ENCODE measurements around the gene HEXIM1.

The HEXIM1 gene

DNA sequence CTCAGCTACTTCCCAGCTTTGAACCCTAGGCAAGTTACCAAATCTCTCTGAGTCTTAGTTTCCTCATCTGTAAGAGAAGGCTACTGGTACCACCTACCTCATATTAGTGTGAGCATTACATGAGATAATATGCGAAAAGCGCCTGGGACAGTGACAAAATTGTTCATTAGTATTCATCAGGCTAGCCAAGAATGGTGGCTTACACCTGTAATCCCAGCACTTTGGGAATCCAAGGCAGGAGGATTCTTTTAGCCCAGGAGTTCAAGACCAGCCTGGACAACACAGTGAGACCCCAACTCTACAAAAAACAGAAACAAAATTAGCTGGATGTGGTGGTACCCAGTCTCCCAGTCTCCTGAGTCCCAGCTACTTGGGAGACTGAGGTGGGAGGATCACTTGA lies 19.3 kb upstream of the HEXIM1 start:
- in situ Hi-C loops (cut with HindIII; ENCODE audit: low sequenced_read_pairs), result no loop called here

DNA sequence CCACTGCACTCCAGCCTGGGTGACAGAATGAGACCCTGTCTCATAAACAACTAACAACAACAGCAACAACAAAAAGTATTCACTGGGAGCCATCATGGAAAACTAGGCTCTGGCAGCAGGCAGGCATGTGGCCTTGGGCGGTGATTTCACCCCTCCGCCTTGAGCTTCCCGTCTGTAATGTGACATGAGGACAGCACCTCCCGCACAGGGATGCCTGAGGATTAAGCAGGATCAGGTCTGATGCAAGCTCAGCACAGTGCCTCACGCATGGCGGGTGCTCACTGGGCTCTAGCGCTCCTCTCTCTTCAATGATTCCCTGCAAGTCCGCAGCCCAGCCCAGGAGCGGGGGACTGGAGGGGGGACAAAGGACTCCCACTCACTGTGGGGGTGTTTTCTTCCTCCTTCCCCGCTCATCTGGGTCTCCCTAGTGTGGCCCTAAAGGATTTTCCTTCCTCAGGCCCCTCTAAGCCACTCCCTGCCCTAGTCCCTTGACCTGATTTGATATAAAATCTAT lies 18.8 kb upstream of the HEXIM1 start:
- in situ Hi-C loops (cut with HindIII; ENCODE audit: low sequenced_read_pairs), result no loop called here

DNA sequence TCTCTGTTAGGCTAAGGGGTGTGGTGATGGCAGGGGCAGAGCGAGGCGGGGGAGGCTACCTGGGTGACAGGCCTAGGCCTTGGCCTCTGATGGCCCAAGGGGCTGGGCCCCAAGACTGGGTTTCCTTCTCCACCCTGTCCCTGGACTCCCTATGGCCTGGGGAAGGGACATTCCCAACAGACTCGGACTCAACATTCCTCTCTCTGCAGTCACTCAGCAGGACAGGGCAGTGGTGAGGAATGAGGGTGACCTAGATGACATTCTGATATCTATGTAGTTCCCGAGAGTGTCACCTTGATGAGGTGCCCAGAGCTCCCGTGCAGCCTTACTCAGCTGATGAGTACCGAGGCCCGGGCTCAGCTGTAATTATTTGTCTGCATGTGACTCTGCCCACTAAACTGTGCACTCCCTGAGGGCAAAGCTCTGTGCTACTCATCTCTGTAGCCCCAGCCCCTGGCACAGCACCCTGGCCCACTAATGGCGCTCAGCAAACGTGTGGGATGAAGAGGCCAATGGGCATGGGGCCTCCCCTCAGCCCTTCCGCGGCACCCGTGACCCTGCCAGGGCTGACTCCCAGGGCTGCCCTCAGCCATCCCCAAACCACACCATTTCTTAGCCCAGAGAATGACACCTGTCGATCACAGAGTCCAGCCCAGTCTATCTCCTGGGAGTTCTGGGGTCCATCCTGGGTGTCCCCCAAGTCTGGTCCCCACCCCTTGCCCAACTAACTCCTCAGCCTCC lies 18.2 kb upstream of the HEXIM1 start:
- in situ Hi-C loops (cut with HindIII; ENCODE audit: low sequenced_read_pairs), result no loop called here

DNA sequence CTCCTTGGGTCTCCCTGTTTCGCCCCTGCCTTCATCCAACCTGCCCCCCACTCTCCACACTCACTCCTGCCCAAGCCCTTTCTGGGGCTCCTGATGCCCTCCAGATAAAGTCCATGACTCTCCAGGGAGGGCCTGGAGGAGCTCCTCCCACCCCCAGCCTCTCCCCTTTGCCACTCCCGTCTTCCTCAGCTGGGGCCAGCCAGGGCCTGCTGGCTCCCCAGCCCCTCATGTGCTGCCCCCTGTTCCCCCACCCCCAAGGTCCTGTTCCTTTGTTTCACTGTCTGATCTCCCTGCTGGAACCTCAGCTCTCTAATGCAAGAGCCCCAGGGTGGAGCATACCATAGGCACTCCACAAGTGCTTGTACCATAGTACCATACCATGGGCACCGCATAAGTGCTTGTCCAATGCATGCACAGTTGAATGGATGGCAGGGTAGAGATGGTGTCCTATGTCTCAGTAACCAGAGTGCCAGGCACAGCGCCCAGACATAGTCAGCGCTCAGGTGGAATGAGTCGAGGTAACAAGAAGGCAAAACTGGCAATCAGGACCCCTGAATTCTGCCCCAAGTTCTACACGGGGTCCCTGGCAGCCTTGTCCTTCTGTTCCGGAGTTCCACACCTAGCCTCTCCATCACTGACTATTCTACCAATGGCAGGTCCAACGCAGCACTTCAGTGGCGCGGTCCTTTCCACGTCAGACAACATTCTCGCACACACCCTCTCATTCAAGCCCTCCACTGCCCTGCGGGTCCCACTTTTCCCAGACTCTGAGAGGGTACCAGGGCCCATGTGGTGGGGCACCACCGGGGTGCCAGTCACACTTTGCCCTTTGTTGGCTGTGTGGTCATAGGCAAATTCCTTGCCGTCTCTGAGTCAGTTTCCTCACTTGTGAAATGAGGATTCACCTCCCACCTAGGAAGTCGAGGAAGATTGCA lies 17.3 kb upstream of the HEXIM1 start:
- in situ Hi-C loops (cut with HindIII; ENCODE audit: low sequenced_read_pairs), result no loop called here

DNA sequence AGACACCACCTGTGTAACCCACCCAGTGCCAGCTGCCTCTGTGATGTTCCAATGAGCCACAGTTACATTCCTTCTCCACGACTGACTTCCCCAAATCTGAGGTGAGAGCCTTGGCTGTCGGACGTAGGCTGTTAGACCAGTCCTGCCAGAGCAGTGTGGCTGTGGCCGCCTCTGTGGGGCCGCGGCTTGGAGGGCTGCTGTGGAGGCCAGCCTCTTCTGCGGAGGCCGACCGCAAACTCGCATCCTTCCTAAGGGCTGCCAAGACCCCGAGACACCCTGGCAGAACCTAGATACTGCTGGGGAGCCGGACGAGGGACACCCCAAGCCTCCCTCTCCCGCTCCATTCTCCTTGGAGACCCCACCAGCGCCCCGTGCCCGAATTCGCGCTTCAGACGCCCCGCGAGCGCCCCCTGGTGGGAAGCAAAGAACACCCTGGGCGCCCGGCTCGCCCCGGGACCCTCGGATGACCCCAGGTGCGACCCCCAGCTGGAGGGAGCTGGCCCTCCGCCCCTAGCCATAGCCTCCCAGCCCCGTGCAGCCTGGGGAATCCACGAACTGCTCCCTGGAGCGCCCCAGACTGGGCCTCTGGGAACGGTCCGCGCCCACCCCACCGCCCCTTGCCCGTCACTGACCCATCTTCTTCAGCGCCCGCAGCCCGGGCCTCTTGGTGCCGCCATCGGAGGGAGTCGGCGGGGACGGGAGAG lies 16.5 kb upstream of the HEXIM1 start:
- in situ Hi-C loops (cut with HindIII; ENCODE audit: low sequenced_read_pairs), result no loop called here

DNA sequence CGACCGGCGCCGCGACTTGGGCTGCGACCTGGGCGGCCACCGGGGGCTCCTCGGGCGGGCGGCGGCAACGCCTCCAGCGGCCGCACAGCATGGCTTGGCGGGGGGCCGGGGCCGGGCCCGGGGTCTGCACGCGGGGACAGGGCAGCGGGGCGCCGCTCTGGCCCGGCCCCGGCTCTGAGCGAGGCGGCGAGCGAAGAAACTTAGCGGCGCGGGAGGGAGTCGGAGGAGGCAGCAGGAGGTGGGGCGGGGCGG lies 16.0 kb upstream of the HEXIM1 start, which contains the start of gene PLCD3:
Gene PLCD3 (minus strand): TSS at position 196 of the 252 bp plus-strand sequence. CDS start 105 bp downstream, at position 91.
- in situ Hi-C loops (cut with HindIII; ENCODE audit: low sequenced_read_pairs), result no loop called here

DNA sequence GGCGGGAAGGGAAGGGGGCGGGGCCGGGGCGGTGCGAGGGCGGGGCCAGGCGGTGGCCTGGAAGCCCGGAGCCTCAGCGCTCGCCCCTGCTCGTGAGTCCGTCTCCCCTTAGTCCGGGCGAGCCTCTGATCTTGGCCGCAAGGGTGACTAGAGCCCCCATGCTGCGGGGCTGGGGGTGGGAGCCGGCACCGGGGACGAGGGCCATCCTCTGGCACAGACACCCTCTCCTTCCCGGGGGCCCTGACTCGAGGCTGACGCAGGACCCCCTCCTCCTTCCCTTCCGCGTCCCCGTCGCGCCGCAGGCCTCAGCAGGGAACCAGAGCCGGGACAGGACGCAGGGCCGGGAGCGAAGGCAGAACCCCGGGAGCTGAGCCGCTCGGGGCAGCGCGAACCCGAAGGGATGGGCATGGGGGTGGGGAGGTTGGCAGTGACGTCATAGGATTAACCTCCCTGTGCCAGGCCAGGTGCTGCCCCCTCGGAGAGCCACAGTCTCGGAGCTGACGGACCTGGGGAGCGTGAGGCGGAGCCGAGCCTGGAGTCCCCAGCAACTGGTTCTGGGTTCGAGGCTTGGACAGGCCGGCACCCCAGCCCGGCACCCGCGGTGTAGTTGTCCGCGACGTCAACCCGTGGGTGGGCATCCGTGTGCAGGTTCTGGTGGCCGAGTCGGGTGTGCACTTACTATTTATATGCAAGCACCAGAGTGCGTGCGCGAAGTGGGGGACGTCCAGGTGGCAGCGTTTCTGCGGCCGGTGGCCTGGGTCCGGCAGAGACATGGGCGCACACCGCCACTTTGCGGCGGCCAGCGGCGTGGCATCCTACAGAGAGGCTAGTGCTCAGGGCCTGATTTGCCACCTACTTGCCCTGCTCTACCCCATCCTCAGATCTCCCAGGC lies 15.5 kb upstream of the HEXIM1 start:
- in situ Hi-C loops (cut with HindIII; ENCODE audit: low sequenced_read_pairs), result no loop called here

DNA sequence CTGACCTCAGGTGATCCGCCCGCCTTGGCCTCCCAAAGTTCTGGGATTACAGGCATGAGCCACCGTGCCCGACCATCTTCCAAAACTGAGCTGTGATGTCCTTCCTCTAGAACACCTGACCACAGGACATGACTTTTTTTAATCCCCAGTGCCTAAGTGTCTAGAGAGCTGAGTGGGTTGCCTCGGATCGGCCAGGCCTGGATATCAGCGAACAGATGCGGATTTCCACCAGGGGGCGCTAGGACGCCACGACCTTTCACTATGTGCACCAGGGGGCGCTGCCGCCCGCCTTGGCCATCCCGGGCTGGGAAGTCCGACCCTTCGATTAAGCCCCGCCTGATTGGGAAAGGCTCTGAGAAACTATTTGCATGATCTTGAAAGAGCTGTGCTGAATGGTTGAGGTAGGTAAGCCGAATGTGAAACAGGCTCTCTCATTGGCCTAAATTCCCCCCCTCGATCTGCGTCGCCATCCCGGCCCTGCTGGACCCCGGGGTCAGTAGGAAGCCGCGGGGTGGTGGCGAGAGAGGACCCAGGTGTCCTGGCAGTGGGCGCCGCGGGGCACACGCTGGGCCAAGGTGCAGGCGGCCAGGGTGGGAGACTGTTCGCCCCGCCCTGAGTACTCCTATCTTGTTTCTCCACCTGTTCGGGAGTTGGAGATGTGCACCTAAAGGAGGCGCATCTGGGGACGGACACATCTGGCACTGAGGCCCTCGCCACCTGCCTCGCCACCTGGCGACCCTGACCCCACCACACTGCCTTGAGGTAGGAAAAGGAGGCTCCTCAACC lies 12.9 kb upstream of the HEXIM1 start, which contains the start of gene ACBD4:
Gene ACBD4 (plus strand): TSS at position 496 of the 786 bp plus-strand sequence. CDS start 458 bp downstream, outside the sequence.
- in situ Hi-C loops (cut with HindIII; ENCODE audit: low sequenced_read_pairs), result no loop called here

DNA sequence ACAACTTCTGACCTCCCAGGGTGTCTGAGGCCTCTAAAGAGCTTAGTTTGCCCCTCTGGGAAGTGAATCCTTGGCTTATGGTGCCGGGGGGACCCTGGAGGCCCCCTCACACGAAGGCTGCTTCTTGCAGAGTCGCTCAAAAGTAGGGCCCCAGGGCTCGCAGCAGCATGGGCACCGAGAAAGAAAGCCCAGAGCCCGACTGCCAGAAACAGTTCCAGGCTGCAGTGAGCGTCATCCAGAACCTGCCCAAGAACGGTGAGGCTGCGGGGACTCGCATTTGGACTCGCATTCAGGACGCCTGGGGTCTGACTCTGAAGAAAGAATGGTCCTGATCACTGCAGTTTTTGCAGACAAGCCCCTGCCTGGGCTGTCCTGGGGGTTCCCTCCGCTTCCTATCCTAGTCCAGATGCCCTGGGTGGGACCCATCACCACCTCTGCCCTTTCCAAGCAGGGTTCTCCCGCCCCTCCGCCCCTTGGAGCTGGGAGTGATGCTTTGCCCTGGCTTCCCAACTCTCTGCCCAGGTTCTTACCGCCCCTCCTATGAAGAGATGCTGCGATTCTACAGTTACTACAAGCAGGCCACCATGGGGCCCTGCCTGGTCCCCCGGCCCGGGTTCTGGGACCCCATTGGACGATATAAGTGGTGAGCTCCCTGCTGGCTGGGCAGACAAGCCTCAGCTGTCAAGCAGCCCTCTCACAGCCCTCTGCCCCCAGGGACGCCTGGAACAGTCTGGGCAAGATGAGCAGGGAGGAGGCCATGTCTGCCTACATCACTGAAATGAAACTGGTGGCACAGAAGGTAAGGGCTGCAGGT lies 12.1 kb upstream of the HEXIM1 start:
- in situ Hi-C loops (cut with HindIII; ENCODE audit: low sequenced_read_pairs), result no loop called here

DNA sequence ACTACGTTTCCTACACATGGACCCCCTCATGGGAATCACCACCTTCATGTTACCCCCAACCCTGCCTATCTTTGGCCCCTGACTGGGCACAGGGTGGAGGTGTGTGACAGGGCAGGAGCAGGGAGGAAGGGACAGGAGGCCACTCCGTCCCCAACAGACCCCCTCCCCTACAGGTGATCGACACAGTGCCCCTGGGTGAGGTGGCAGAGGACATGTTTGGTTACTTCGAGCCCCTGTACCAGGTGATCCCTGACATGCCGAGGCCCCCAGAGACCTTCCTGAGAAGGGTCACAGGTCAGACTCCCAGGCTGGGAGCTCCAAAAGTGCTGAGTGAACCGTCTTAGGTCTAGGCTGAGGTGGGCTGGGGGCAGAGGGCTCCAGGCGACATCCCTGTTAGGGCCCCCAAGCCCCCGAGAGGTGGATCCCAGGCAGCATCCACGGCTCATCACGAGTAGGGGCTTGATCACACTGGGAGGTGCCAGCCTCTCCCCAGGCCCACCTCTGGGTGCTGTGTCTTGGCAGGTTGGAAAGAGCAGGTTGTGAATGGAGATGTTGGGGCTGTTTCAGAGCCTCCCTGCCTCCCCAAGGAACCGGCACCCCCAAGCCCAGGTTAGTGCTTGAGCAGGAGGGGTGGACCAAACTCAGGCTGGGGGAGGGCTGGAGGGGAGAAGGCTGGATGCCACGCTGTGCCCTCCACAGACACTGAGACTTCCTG lies 11.3 kb upstream of the HEXIM1 start:
- in situ Hi-C loops (cut with HindIII; ENCODE audit: low sequenced_read_pairs), result no loop called here

DNA sequence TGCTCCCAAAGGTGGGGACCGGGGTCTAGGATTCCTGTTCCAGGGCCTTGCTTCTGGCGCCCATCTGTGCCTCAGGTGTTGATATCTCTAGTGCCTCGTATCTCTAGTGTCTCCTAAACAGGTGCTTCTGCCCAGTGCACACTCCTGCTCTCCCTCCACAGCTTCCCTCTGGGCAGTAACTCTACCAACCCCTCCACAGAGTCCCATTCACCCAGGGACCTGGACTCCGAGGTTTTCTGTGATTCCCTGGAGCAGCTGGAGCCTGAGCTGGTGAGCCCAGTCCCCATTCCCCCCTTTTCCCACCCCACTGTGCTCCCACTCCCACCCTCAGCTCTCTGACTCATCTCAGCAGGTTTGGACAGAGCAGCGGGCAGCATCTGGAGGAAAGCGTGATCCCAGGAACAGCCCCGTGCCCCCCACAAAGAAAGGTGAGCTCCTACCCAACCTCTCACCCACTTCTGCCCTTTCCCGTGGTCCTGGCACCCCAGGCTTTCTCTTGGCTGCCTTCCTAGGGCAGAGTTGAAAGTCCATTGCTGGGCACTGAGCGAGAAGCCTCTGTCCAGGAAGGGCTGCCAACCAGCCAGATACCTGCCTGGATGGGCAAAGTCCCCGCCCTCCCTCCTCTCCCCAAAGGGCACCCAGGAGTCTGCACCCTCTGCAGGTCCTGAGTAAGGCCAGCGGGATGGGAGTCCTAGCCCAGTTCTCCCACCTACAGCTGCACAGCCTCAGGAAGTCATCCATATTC lies 10.5 kb upstream of the HEXIM1 start:
- in situ Hi-C loops (cut with HindIII; ENCODE audit: low sequenced_read_pairs), result no loop called here

DNA sequence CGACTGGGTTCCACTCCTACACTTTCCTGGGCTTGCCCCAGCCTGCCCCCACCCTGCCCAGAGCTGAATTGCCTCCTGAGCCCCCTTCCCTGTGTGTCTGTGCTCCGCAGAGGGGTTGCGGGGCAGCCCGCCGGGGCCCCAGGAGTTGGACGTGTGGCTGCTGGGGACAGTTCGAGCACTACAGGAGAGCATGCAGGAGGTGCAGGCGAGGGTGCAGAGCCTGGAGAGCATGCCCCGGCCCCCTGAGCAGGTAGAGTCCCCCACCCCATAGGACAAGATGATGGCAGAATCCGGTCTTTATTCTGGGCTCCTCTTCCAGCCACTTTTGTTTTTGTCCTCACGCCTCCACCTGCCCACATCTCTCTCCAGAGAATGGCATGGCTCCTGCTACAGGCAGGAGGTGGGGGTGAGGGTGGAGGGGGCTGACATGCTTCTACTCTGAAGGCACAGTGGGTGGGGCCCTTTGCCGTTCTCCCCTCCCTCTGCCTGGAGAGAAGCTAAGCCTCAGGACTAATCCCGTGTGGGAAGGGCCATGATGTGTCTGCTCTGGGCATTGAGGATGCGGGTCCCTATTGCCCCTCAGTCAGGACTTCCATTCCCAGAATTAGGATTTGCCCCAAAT lies 9.3 kb upstream of the HEXIM1 start:
- in situ Hi-C loops (cut with HindIII; ENCODE audit: low sequenced_read_pairs), result no loop called here

DNA sequence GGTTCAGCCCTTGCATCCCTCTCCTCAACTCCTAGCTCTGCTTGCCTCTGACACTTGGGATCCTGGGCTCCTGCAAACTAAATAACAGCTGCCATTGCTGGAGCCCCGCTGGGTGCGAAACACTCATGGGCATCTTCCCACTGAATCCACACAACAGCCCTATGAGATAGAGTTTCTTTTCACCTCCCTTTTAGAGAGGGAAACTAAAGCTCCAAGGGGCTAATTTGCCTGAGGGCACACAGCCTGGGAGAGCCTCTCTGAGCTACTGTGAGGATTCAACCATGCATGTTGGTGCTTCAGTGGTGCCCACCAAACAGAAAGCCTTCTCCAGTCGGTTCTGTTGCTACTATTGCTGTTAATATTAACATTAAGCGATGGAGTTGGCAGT lies 8.7 kb upstream of the HEXIM1 start:
- in situ Hi-C loops (cut with HindIII; ENCODE audit: low sequenced_read_pairs), result no loop called here

DNA sequence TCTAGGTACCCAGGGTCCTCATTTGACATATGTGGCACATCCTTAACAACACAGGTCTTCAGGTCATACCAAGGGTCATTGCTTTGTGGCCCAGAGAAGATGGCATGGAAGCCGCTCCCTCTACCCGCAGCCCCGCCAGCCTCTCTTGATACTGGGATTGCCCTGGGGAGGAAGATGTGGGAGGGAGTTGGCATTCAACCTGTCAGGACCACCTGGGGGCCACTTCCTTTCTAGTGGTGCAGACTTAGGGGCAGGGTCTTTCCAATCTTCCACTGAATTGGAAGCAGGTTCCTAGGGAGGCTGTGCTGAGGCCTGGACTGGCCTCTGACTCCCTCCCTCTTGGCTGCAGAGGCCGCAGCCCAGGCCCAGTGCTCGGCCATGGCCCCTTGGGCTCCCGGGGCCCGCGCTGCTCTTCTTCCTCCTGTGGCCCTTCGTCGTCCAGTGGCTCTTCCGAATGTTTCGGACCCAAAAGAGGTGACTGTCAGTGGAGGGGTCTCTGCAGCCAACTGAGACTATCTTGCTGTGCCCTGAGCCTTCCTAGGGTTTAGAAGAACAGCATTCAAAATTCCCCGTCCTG lies 5.1 kb upstream of the HEXIM1 start:
- in situ Hi-C loops (cut with HindIII; ENCODE audit: low sequenced_read_pairs), result no loop called here

DNA sequence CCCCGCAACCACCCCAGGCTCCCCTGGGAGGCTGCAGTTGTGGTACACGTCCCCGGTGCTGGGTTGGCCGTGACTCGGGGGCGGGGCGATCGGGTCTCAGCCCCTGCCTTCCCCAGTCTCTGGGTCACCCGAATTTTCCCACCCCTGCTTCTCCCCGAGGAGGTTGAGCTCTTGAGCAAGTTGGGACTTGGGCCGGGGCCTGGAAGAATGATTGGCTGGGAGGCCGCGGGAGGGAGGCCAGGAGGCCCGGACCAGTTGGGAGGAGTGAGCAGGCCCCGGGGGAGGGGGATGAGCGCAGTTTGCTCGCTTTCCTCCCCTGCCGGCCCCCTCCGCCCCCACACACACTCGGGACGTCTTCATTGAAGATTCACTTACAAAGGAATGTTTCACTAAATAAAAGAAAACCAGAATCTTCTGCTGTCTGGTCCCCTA lies 4.5 kb upstream of the HEXIM1 start:
- in situ Hi-C loops (cut with HindIII; ENCODE audit: low sequenced_read_pairs), result no loop called here

DNA sequence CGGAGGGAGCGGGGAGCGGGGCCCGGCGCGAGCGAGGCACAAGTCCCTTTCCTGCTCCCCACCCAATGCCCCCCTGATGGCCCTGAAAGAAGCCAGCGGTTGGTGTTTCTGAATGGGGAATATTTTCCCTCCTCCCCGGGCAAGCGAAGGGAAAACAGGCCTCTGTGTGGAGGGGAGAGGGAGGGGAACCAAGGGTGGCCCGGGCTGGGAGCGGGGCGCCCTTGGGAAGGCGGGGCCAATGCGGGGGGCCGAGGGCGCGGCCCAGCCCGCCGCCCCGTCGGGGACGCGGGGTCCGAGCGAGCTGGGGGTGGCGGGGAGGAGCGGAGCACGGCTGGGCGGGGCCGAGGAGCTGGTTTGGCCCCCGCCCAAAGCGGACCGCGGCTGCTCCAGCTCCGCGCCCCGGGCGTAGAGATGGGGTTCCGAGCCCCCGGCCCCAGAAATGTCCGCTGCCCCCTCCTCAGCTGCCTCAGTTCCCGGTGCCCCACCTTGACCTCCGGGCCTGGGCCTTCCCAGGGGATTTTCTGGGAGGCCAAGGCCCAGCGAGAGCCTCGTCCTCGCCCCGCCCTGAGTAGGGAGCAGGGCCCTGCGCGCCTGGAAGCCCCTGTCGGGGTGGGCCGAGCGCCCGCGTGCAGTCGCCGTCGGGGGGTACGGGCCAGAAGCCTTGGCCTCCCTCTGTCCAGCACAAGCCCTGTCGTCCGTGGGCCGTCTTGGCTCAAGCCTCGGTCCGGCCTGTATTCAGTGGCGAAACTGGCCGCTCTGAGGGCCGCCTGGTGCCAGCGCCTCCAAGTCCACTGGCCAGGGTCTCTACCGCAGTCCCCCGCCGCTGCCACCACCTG lies 3.9 kb upstream of the HEXIM1 start:
- in situ Hi-C loops (cut with HindIII; ENCODE audit: low sequenced_read_pairs), result no loop called here
